ENCODE measurements around the gene LY6G6F.

Gene LY6G6F

DNA sequence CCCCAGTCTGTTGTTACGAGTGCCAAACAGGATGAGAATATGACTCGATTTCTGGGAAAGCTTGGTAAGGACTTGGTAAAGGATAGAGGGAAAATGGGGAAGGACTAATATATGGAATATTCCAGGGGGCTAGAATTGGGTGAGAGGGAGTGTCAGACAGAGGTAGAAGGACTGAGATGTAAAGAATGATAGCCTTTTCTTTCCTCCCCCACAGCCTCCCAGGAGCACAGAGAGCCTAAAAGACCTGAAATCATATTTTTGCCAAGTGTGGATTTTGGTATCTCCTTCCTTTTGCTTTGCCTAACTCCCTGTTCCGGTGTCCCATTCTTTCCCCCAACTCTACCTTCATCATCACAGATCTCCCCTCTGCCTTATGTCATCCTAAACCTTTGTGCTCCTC is 36.2 kb downstream of the LY6G6F start:
- DNase-seq = no peak

- no peak for DNase-seq
These were observed 37.8 kb downstream of the LY6G6F start for GRCh38 chr6:31744422-31744821.

- DNase-seq = no peak
These were observed 42.8 kb downstream of the LY6G6F start for GRCh38 chr6:31749301-31750036.

DNA sequence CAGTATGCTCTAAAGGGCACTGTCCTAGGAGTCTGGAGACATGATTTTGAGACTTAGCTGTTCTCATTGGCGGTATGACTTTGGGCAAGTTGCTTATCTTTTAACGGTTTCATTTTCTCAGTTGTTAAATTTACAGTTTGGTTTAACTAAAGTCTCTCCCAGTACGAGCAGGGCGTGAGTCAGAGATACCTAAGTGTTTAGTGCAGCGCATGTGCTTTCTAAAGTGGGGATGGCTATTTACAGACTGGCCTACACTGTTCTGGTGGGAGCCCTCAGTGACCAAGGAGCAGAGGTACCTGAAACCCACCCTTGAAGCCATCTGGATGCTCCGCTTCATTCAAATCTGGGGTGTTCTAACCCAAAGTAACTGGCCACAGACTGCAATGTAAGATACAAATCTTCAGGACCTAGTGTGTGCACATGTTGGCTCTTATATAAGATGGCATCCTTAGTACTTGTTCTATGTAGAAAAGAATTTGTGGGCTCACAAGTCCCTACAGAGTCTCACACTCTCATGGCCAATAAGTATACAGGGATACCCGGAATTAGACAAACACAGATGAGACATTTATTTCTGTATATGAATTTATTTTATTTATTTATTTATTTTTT is 43.9 kb downstream of the LY6G6F start:
- DNase-seq = no peak

DNA sequence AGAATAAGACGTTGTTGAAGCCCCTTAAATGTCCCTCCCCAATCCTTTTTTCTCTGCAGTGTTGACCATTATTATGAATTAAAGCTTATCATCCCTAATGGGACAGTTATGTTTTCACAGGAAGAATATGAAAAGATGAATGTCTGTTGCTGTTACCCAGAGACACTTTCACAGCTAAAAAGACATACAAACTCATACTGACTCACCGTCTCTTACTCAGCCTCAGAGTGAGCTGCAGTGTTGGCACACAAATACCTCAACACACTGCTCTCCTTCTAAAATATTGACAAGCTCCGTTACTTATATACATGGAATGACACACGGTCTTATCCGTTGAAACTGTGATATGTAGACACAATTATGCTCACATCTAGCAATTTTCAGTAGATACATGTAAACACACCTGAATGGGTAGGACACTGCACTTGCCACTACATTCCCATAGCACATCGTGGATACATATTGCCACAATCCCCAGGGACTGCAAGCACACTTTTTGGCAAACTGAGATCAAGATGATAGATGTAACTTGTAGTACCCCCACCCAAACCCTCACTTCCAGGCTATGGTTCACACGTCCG is 46.2 kb downstream of the LY6G6F start:
- no peak for DNase-seq

GRCh38 chr6:31758281-31758680 is 51.6 kb downstream of the LY6G6F start:
- no peak for DNase-seq
